Activated T-cell treated with anti-CD3 and anti-CD28 coated beads for 24 hours (primary cell): ENCODE measurements around the gene RNF31.

ENCODE experiments used
- DNase-seq: peaks from one replicate; pipeline ENCODE4 v3.0.0-alpha.2; 2020; ENCODE audit warnings: low read depth

RNF31 gene

DNA sequence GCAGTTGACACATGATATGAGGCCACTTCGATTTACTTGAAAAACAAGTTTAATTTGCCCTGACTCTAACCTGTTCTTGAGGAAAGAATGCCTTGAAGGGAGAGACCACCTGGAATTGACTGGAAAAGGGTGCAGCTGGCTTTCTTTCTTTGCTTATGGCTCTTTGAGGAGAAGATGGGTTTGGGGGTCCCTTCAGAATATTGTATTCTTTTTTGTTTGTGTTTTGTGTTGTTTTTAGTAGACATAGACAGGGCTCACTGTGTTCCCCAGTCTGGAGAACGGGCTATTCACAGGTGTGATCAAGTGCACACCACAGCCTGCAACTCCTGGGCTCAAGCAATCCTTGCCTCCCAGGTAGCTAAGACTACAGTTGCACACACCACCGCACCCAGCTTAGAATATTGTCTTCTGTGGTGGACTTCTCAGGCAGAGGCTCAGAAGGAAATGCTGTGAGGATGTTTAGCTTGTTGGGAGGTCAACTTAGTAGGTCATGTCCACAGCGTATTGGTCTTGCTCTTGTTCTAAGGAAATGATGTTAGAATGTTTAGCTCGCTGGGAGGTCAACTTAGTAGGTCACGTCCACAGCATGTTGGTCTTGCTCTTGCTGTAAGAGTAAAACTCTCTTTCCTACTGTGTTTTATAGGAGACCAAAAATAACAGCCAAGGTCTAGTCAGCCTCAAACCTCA is 31.0 kb upstream of the RNF31 start:
- DNase-seq: no peak

DNA sequence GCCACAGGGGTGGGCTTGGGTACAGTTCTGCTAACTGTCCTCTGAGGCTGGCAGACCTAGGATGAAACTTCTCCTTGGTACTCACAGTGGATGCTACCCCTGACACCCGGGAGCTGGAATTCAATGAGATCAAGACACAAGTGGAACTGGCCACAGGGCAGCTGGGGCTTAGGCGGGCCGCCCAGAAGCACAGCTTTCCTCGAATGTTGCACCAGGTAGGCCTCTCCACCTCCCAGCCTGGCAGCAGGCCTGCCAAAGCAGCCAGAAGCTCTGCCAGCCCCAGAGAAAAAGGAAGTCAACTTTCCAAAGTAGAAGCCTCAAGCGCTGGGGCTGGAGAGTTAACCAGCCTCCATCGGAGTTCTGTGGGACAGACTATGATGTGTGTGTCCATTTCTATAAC is 30.1 kb upstream of the RNF31 start:
- no peak for DNase-seq

DNA sequence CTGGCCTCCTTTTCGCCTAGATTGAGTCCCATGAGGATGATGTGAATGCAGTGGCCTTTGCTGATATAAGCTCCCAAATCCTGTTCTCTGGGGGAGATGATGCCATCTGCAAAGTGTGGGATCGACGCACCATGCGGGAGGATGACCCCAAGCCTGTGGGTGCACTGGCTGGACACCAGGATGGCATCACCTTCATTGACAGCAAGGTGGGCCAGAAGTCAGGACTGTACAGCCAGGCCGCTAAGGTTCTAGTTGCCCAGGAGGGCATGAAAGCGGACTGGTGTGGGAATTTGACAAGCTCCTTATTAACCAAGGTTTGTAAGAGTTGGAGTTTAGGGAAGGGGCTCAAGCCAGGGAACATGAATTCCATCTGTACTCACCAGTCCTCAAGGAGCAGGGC is 27.6 kb upstream of the RNF31 start:
- DNase-seq: no peak

DNA sequence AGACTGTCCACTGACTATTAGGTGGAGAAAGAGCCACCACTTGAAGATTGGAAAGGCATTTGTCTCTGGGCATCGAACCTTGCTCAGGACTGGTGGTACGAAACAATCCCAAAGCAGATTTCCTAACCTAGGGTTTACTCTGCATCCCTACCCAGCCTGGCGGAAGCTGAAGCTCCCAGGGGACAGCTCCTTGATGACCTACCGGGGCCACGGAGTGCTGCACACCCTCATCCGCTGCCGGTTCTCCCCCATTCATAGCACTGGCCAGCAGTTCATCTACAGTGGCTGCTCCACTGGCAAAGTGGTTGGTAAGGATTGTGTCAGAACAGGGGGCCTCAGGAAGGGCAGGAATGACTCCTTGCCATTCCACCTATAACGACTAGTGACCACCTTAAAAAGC is 26.1 kb upstream of the RNF31 start:
- no peak for DNase-seq

DNA sequence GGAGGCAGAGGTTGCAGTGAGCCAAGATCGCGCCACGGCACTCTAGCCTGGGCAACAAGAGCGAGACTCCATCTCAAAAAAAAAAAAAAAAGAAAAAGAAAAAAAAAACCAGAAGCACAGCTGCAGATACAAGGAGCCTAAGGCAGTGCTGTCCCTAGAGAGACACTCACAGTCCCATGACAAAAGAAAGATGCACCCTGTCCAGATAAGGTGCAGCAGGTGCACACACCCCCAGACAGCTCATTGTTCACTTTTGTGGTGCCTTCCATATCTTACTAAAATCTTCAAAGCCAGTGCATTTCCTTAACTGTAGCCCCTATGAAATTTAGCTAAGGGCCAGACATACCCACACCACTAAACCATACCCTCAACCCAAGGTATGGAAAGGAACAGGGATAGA is 24.9 kb upstream of the RNF31 start:
- DNase-seq: no peak

DNA sequence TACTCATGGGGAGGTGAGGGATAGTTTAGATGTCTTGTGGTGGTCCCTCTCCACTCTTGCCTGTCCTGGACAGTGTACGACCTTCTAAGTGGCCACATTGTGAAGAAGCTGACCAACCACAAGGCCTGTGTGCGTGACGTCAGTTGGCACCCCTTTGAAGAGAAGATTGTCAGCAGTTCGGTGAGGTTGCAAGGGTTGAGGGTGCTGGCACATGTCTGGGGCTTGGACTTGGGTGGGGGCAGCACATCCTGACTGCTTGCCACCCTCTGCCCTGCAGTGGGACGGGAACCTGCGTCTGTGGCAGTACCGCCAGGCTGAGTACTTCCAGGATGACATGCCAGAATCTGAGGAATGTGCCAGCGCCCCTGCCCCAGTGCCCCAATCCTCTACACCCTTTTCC is 24.4 kb upstream of the RNF31 start:
- no peak for DNase-seq

DNA sequence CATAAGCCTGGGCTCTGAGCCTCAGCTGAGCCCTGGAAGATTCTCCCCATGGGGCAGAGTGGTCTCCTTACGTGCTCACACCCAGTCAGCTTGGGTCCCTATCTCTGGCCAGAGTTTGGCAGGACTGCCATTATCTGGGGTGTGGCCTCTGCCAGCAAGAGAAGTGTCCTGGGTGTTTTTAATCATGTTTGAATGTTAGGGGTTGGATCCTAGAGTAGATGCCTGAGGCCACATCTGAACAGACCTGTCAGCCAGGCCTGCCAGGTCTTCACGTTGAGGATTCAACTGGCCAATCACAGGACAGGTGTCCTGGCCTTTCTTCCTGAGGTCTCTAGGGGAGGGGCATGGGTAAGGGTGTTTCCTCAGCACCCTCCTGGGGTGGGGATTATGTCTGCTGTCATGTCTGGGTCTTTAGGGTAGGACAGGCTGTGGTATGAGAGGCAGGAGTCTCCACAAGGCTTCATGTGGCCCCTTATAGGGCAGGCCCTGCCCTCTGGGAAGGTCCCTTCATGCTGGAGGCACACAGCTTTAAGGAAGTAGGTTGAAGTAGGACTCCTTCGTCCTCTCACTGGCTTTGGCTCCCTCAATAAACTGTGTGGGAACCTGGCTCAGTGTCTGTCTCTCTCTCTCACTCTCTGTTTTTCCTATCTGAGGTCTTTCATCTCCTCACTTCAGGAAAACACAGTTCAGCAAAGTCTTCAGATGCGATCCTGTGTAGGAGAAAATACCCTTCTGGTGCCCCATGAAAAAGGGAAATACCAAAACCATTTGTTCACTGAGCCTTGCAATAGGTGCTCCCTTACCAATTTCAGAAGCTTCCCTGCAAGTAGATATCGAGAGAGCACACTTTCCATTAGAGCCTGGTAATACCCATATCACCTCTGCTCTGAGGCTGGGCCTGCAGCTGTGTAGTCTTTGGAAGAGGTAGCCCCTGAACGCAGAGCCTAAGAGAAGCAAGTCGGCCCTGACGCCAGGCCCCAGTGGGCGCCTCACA is 23.6 kb upstream of the RNF31 start:
- no peak for DNase-seq

DNA sequence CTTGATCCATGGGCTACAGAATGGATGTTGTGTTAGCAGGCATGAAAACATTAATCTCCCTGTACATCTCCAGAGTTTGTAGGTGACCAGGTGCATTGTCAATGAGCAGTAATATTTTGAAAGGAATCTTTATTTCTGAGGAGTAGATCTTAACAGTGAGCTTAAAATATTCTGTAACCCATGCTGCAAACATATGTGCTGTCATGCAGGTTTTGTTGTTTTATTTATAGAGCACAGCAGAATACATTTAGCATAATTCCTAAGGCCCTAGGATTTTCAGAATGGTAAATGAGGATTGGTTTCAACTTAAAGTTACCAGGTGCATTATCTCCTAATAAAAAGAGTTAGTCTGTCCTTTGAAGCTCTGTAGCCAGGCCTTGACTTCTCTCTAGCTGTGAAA is 20.4 kb upstream of the RNF31 start:
- DNase-seq: no peak

DNA sequence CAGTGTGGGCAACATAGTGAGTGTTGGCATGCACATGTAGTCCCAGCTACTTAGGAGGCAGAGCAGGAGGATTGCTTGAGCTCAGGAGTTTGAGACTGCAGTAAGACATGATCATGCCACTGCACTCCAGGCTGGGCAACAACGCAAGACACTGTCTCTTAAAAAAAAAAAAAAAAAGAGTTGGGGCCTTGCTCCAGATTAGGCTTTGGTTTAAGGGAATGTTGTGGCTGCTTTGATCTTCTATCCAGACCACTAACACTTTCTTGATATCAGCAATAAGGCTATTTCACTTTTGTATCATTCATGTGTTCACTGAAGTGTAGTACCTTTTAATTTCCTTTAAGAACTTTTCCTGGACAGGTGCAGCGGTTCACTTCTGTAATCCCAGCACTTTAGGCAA is 19.6 kb upstream of the RNF31 start:
- DNase-seq: no peak

DNA sequence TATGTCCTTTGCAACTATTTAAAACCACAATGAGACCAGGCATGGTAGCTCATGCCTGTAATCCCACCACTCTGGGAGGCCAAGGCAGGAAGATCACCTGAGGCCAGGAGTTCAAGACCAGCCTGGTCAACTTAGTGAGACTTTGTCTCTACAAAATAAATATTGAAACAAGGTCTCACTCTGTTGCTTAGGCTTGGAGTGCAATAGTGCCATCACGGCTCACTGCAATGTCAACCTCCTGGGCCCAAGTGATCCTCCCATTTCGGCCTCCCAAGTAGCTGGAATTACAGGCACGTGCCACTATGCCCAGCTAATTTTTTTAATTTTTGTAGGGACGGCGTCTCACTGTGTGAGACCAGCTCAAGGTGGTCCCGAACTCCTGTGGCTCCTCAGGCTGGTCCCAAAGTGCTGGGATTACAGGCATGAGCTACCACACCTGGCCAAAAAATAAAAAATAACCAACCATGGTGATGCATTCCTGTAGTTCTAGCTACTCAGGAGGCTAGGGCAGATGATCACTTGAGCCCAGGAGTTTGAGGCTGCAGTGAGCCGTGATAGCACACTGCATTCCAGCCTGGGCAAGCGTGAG is 17.8 kb upstream of the RNF31 start:
- DNase-seq: no peak

DNA sequence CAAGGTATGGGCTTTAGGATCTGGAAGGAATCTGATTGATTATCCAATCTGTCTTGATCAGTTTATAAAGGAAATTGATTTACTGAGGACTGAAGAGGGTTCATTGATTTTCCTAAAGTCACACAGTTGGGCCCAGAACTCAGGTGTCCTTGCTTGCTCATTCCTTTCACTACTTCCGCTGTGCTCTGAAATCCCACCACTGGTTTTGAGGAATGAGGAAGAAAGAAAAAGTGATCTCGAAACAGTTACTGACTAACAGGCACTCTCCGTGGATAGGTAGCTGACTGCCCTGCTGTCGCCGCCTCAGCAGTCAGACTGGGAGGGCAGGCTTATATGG is 16.9 kb upstream of the RNF31 start, which contains the start of gene FITM1:
TSS of gene FITM1 (plus strand) at position 280 of the 337 bp plus-strand sequence. CDS start 905 bp downstream, outside the sequence.
- no peak for DNase-seq

DNA sequence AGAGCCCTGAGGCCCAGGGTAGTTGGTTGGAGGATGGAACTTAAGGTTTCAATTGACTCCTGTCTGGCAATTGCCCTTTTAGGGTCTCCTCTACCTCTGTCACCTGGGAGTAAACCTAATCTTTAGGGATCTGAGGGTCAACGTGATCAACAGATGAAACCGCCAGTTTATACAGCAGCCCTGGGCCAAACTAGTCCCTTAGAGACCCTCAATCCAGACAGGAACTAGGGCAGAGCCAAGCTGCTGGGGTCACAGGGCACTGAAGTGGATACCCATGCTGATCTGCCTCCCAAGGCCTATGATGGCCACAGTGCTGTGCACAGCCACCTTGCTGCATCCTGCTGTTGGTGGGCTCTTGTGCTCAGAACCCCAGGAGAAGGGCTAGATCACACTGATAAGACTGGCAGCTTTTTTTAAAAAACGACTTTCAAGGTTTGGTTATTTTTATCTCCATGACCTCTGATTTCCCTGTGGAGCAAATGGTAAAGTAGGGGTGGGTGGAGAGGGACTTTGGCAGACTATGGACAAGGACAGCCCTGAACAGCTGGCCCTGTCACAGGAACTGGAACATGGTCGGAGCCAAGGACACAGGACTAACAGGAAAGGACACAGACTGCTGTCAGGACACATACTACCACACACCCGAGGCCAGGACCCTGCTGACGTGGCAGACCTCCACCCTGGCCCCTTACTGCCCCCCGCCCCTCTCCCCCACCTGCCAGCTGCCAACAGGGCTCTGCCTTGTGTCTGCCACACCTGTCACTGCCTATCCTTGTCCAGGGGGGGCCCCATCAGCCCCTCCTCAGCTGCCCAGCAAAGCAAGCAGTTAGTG is 16.4 kb upstream of the RNF31 start:
- no peak for DNase-seq

DNA sequence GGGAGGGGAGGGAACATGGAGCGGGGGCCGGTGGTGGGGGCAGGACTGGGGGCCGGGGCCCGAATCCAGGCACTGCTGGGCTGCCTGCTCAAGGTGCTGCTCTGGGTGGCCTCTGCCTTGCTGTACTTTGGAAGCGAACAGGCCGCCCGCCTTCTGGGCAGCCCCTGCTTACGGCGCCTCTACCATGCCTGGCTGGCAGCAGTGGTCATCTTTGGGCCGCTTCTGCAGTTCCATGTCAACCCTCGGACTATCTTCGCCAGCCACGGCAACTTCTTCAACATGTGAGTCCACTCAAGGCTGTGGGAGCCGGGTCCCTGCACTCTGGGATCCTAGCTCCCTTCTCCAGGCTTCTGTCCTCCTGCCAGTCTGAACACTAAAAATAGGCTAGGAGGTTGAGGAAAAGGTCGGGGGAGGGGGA is 15.7 kb upstream of the RNF31 start:
- DNase-seq: no peak

DNA sequence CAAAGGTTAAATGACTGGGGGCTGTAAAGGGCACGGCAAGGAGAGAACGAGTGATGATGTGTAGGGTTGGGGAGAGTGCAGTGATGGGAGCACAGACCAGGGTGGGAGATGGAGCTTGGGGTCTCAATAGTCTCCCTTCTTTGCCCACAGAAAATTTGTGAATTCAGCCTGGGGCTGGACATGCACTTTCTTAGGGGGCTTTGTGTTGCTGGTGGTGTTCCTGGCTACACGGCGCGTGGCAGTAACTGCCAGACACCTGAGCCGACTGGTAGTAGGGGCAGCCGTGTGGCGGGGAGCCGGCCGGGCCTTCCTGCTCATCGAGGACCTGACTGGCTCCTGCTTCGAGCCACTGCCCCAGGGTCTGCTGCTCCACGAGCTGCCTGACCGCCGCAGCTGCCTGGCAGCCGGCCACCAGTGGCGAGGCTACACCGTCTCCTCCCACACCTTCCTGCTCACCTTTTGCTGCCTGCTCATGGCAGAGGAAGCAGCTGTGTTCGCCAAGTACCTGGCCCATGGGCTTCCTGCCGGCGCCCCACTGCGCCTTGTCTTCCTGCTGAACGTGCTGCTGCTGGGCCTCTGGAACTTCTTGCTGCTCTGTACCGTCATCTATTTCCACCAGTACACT is 15.1 kb upstream of the RNF31 start:
- no peak for DNase-seq

DNA sequence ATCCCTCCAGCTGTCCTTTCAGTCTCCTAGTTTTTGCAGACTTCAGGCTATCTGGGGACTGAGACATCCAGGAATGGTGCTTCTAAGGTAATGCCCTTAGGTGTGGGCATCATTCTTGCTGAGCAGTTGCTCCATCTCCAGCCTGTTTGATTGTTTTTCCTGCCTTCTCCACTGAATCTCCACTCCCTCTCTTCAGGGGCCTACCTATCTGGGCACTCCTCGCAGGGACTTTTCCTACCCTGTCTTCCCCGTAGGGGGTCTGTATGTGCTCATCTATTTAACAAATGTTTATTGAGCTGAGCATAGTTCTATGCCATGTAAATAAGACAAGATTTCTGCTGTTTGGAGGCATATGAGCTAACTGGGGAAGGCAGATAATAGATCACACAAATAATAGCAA is 14.3 kb upstream of the RNF31 start:
- no peak for DNase-seq

DNA sequence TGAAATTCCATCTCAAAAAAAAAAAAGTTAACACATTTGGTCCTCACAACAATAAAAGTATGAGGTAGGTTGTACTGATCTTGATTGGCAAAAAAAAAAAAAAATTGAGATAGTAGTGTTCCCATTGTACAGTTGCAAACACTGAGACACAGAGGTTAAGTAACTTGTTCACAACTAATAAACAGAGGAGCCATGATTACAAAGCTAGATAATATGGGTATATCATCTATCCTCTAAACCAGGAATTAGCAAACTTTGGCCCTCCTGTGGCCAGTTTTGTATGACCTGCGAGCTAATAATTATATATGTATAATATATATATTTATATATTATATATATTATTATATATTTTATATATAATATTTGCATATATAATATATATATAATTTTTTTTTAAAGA is 13.6 kb upstream of the RNF31 start:
- DNase-seq: no peak

DNA sequence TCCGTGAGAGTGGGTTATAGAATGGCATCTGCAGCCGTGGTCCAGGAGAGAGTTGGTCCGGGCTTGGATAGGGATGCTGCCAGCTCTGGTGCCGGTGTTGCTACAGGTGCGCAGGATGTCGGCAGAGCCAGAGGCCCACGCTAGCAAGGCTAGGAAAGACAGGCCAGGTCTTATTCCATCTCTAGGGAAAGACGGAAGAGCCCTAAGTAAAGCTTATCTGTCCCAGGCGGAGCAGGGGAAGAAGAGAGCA is 11.8 kb upstream of the RNF31 start:
- no peak for DNase-seq

DNA sequence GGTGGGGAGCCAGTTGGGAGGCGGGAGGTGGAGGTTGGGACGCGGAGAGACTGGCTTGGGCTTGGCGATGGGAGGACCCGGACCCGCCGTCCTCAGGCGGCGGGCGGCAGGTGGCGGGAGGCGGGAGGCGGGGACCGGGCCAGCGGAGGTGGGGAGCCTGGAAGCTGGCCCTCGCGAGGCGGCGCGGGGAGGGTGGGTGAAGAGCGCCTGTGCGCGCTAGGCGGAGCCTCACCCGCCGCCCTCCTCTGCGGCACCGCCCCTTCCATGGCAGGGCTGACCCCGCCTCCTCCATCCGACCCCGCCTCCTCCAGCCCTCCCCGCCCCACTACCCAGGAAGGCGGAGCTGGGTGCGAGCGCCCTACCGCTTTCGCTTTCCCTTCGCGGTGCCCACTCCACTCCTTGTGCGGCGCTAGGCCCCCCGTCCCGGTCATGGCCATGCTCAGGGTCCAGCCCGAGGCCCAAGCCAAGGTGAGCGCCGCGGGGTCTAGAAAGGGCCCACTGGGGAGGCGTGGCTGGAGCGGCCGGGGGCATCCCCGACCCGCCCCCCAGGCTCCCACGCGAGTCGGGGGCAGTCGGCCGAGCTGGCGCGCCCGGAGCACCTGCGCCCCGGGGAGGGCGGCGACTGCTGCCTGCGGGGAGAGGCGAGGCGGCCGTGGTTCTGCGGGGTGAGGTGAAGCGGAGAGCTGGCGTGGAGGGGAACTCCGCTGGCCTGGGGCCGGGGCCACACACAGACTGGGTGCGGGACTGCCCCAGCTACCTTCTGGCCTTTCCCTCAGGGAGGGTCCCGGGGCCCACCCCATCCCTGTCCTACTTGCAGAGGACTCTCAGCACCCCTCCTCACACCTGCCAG is 11.2 kb upstream of the RNF31 start, which contains the start of gene PSME1:
TSS of gene PSME1 (plus strand) at position 361 of the 850 bp plus-strand sequence. CDS start at position 430, 69 bp downstream.
- DNase-seq: peak; percentile 93

DNA sequence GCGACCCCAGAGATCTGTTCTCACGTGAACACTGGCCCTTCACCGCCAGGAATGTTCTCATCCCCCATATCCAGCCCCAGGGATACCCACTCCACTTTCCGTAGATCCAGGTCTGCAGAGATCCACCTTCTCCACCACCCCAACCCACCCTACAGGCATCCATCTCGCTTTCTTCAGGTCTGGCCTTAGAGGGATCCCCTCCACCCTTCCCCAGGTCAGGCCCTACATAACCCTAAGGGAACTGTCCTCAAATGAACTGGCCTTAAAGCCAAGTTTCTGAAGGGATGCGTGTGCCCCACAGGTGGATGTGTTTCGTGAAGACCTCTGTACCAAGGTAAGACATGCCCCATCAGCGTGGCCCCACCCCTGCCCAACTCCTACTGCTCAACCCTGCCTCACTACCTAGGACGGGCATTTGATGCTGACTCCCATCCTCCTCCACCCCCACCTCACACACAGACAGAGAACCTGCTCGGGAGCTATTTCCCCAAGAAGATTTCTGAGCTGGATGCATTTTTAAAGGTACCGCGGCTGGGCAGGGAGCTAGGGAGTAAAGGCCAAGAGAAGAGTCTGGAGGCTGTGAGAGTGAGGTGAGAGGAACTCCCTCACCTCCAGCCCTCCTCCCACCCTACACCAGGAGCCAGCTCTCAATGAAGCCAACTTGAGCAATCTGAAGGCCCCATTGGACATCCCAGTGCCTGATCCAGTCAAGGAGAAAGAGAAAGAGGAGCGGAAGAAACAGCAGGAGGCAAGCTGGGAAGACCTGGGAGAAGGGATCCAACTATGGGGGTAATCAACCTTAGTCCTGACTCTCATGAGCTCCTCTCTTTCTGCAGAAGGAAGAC is 10.4 kb upstream of the RNF31 start:
- DNase-seq: no peak
